ENCODE results near the gene FOXP4. TPM values are rescaled to one million over a fixed set of nuclear protein-coding genes. Genes with fewer than 3 reads are reported as not detected.

The FOXP4 gene
- total RNA-seq, 1 experiment from 2014 or later, result 32.3 TPM

DNA sequence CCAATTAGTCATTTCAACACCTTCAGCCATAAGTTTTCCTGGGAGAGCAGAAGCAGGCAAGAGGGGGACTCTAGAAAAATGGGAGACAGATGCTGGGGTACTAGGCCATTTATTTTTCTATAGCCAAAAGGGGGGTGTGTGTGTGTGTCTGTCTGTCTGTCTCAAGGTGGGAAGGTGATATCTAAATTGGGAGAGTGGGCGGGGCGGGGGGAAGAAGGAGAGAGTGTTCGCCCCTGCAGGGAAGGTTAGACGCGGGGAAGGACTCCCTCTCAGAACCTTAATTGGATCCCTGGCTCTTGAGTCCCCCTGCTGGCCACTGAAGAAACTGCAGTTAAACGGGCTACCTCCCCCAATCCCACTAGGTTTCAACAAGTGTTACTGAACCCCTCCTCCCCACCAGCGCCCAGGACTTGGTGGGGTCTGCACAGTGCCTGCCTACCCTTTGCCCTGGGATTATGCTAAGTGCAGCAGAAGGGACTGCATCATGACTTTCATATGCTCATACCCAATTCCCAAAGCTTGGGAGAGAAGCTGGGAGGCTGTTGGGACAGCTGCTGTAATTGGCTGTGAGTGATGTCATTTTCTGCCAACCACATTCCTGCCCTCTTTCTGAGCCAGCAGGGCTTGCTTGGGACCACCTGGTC lies 45.8 kb downstream of the FOXP4 start:
- Histone ChIP-seq H3K9ac (ENCODE audit: low read length) (no peak overlapping the region), H3K27me3 (ENCODE audit: insufficient read depth, low read length) (no peaks in the 10 kb centered on the region), H4K20me1 (ENCODE audit: insufficient read depth) (no peaks in the 10 kb centered on the region), H3K9me3 (ENCODE audit: control insufficient read depth in 1 of 2, insufficient read depth in 1 of 2, low read depth in 1 of 2, low read length in 2 of 2) (no peaks in the 10 kb centered on the region), H3K4me1 (ENCODE audit: control insufficient read depth in 1 of 2, insufficient read depth in 2 of 2, low read length in 2 of 2) (peaks cover 0 to 3% of the 10 kb centered on the region in 2 experiments; a peak in 1 of 4 replicates), H3K36me3 (ENCODE audit: control insufficient read depth in 1 of 2, insufficient read depth in 2 of 2, low read length in 2 of 2) (peaks cover 4 to 12% of the 10 kb centered on the region in 2 experiments; a peak in 2 of 4 replicates), H3K4me2 (ENCODE audit: low read length) (no peak overlapping the region), H3K27ac (ENCODE audit: low read depth, low read length) (no peak overlapping the region), H3K9me2 (ENCODE audit: insufficient read depth) (no peaks in the 10 kb centered on the region), H2AFZ (ENCODE audit: low read depth, low read length, poor library complexity, severe bottlenecking) (no peak overlapping the region), H3K79me2 (ENCODE audit: insufficient read depth, low read length) (no peaks in the 10 kb centered on the region), H3K4me3 (replicated peaks in 1 of 2; ENCODE audit: low read depth in 1 of 2, low read length in 2 of 2) (no peak overlapping the region)
- peak; percentile 46 for DNase-seq (ENCODE audit: low read depth, low spot score)
- ChIA-PET POLR2A (no interaction called here), CTCF (interaction anchor here (0.6 to 2.4 kb wide), 10 partner anchors 10 to 224 kb away, joined by 3 to 14 read pairs (median 4); no protein-coding TSS in a partner anchor), RAD21 (ENCODE audit: low non-redundant PET in 1 of 2, low total read pairs in 2 of 2, uncharacterized antibody in 2 of 2, unreplicated experiment in 2 of 2) (no interaction called here)
- no peak for TF ChIP-seq EZH2phosphoT487 (IDR thresholded peaks at IDR 0.05; ENCODE audit: borderline replicate concordance)
- TF ChIP-seq CTCF (IDR thresholded peaks at IDR 0.05 in 2 of 3, conservative IDR thresholded peaks at IDR 0.05 in 1 of 3; ENCODE audit: borderline replicate concordance in 1 of 3, insufficient read depth in 1 of 3, low read depth in 2 of 3, low read length in 2 of 3), result peak; percentile 89 to 92 (median 90)
- TF ChIP-seq EGR1 (IDR thresholded peaks at IDR 0.05; ENCODE audit: low read depth), result no peak
- no peak for TF ChIP-seq SP1 (IDR thresholded peaks at IDR 0.05; ENCODE audit: low read depth)
- TF ChIP-seq, protein P1, sequence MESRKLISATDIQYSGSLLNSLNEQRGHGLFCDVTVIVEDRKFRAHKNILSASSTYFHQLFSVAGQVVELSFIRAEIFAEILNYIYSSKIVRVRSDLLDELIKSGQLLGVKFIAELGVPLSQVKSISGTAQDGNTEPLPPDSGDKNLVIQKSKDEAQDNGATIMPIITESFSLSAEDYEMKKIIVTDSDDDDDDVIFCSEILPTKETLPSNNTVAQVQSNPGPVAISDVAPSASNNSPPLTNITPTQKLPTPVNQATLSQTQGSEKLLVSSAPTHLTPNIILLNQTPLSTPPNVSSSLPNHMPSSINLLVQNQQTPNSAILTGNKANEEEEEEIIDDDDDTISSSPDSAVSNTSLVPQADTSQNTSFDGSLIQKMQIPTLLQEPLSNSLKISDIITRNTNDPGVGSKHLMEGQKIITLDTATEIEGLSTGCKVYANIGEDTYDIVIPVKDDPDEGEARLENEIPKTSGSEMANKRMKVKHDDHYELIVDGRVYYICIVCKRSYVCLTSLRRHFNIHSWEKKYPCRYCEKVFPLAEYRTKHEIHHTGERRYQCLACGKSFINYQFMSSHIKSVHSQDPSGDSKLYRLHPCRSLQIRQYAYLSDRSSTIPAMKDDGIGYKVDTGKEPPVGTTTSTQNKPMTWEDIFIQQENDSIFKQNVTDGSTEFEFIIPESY (IDR thresholded peaks at IDR 0.05; ENCODE audit: extremely low read depth, insufficient replicate concordance, low read length), result no peak
- peak; percentile 91 for TF ChIP-seq RAD21 (IDR thresholded peaks at IDR 0.05; ENCODE audit: low read depth)
- TF ChIP-seq TCF7L2 (IDR thresholded peaks at IDR 0.05; ENCODE audit: borderline replicate concordance, extremely low read depth, insufficient read depth, insufficient read length), result no peak
- TF ChIP-seq, protein P2, sequence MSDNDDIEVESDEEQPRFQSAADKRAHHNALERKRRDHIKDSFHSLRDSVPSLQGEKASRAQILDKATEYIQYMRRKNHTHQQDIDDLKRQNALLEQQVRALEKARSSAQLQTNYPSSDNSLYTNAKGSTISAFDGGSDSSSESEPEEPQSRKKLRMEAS (IDR thresholded peaks at IDR 0.05), result no peak
- intact Hi-C loops (cut with micrococcal nuclease), result loop anchor here (1.0 kb wide), 3 partner anchors 129 to 223 kb away; no protein-coding TSS in a partner anchor
- ATAC-seq, result peak; percentile 88
- no TSS peak for BruUV-seq (replicated peaks)

Measured in HCT116 (cell line).